CD4-positive, alpha-beta T cell treated with Interleukin-17A for 1 hour (primary cell): ENCODE data around the gene LY6G6D.

Experiments
- DNase-seq: peaks from one replicate; pipeline ENCODE4 v3.0.0-alpha.2; 2020

LY6G6D gene

DNA sequence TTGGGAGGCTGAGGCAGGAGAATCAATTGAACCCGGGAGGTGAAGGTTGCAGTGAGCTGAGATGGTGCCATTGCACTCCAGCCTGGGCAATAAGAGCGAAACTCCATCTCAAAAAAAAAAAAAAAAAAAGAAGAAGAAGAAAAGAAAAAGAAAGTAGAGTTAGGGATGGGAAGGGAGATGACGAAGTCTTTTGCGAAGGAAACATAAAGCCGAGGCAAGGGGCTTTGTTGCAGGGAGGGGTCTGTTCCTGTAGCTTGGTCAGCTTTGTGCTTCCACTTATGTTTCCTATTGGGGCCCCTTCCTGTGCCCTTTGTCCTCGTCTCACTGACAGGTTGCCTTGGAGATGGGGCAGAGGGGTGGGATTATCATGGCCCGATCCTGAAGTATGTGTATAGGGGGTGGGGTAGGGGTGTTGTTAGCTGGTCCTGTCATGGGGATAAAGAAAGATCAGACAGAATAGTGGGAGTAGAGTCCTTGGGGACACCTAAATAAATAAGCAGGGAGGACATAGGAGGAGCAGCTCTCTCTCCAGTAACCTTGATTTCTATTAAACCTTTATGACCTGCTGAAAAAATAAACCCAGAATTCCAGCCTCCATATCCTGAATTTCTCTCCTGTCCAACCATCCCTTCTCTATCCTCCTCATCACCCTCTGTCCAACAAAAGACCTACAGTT is 22.3 kb downstream of the LY6G6D start:
- DNase-seq = peak; percentile 46

GRCh38 chr6:31737991-31738979 is 23.1 kb downstream of the LY6G6D start:
- DNase-seq = peak; percentile 84

DNA sequence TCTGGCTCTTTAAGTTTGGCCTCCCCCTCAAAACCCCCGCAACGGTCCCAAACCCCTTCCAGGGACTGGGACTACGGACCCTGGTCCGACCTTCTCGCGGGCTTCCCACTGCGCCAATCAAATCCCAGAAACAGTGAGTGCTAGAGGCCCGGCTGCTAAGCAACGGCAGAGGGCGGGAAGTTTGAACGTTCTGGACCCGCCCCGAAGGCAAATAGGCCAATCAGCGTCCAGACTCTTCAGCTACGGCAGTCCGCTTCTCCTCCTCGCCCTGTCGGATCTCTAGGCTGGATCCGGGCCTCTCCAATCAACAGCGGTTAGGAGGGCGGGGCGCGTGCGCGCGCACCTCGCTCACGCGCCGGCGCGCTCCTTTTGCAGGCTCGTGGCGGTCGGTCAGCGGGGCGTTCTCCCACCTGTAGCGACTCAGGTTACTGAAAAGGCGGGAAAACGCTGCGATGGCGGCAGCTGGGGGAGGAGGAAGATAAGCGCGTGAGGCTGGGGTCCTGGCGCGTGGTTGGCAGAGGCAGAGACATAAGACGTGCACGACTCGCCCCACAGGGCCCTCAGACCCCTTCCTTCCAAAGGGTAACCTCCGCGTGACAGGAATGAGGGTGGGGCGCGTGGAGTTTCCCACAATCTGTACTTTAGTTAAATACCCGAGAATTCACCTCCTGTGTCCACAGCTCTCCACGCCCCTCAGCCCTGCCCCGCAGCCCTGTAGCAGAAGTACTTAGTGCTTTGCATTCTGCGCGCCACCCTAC is 24.7 kb downstream of the LY6G6D start, which contains the start of gene MSH5:
MSH5 (plus strand) TSS at position 367 of the 758 bp plus-strand sequence. CDS start 462 bp downstream, outside the sequence.
- peak; percentile 97 for DNase-seq

- no peak for DNase-seq
Measured at GRCh38 chr6:31740397-31741223, 25.5 kb downstream of the LY6G6D start.

DNA sequence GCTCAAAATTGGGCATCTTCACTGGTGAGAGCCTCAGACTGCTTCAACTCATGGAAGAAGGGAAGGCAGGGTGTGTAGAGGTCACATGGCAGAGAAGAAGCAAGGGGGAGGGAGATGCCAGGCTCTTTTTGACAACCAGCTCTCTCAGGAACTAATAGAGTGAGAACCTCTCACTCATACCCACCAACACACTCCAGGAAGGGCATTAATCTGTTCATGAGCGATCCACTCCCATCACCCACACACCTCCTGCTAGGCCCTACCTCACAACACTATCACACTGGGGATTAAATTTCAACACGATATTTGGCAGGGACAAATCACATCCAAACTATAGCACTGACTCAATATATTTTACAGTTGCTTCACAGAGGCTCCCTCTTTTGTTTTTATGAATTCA is 26.7 kb downstream of the LY6G6D start:
- no peak for DNase-seq

DNA sequence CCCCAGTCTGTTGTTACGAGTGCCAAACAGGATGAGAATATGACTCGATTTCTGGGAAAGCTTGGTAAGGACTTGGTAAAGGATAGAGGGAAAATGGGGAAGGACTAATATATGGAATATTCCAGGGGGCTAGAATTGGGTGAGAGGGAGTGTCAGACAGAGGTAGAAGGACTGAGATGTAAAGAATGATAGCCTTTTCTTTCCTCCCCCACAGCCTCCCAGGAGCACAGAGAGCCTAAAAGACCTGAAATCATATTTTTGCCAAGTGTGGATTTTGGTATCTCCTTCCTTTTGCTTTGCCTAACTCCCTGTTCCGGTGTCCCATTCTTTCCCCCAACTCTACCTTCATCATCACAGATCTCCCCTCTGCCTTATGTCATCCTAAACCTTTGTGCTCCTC is 27.7 kb downstream of the LY6G6D start:
- no peak for DNase-seq

DNA sequence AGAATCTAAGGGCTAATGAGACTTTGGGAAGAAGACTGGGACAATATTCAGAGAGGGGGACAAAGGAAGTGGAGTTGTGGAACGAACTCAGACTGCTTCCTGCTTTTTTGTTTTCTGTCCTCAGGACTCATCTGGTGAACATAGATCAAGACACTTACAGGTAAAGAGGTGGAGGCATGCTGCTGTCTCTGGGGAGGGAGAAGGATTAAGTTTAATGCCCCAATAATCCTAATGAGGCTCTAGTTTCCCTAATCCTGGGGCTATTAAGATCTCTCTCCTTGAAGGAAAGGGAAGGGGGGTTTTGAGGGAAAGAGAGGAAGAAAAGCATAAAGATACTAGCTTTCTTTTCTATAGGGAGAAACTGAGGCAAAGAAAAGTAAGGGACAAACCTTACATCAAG is 29.3 kb downstream of the LY6G6D start:
- DNase-seq = no peak

- DNase-seq = no peak
Measured at GRCh38 chr6:31749301-31750036, 34.3 kb downstream of the LY6G6D start.

DNA sequence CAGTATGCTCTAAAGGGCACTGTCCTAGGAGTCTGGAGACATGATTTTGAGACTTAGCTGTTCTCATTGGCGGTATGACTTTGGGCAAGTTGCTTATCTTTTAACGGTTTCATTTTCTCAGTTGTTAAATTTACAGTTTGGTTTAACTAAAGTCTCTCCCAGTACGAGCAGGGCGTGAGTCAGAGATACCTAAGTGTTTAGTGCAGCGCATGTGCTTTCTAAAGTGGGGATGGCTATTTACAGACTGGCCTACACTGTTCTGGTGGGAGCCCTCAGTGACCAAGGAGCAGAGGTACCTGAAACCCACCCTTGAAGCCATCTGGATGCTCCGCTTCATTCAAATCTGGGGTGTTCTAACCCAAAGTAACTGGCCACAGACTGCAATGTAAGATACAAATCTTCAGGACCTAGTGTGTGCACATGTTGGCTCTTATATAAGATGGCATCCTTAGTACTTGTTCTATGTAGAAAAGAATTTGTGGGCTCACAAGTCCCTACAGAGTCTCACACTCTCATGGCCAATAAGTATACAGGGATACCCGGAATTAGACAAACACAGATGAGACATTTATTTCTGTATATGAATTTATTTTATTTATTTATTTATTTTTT is 35.4 kb downstream of the LY6G6D start:
- no peak for DNase-seq

DNA sequence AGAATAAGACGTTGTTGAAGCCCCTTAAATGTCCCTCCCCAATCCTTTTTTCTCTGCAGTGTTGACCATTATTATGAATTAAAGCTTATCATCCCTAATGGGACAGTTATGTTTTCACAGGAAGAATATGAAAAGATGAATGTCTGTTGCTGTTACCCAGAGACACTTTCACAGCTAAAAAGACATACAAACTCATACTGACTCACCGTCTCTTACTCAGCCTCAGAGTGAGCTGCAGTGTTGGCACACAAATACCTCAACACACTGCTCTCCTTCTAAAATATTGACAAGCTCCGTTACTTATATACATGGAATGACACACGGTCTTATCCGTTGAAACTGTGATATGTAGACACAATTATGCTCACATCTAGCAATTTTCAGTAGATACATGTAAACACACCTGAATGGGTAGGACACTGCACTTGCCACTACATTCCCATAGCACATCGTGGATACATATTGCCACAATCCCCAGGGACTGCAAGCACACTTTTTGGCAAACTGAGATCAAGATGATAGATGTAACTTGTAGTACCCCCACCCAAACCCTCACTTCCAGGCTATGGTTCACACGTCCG is 37.7 kb downstream of the LY6G6D start:
- no peak for DNase-seq

DNA sequence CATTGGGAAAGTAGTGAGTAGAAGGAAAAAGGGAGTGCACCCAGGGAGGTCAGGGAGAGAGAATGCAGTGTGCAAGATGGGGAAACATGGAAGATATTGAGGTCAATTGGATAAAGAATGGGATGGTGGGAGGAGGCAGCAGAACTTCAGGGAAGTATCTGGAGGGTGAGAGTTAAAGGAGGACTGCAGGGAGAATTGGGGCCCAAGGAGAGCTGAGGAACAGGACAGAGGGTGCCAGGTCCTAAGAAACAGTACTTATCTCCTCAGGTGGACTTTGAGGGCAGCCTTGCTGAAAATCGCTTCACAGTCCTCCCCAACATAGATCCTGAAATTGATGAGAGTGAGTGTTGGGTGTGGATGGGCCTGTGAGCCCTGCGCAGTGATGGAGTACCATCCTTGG is 43.1 kb downstream of the LY6G6D start:
- DNase-seq = no peak

- no peak for DNase-seq
Measured at GRCh38 chr6:31760790-31761189, 45.6 kb downstream of the LY6G6D start.

- DNase-seq = no peak
Measured at GRCh38 chr6:31761343-31761742, 46.2 kb downstream of the LY6G6D start.

DNA sequence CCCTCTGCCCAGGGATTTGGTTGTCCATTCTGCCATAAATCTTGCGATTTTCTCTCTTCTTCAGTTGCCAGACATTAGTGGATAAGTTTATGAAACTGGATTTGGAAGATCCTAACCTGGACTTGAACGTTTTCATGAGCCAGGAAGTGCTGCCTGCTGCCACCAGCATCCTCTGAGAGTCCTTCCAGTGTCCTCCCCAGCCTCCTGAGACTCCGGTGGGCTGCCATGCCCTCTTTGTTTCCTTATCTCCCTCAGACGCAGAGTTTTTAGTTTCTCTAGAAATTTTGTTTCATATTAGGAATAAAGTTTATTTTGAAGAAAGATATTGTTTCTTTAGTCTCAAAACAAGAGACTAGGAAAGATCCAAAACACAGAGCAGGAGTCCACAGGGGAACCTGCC is 47.2 kb downstream of the LY6G6D start, which contains the start of gene SAPCD1:
SAPCD1 (plus strand) TSS at position 301 of the 400 bp plus-strand sequence. CDS start 399 bp downstream, outside the sequence.
- DNase-seq = no peak

DNA sequence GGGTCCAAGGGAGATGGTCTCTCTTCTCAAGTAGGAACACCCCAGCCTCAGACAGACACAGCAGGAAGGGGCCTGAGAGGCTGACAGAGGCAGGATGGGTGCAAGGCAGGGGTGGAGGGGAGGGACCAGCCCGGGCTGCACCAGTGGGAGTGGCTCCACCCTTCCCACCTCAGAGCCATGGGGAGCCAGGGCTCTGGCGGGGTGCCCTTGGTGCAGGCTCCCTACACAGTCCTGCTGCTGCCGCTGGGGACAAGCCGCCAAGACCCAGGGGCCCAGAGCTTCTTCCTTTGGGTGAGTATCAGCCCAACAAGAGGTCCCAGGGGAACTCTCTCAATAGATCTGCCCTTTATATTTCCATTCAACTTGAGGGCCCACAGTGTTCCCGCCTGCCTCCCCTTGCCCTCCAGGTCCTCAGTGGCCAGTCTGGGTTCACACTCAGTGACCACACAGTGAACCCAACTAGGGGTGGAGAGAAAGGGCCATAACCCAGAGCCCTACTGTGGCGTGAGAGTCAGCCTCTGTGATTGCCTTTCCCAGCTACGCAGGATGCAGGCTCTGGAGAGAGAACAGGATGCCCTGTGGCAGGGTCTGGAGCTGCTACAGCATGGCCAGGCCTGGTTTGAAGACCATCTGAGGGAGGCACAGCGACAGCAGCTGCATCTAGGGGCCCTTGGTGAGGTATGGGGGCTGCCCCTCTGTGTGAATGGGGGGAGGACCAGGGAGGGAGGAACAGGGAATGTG is 47.9 kb downstream of the LY6G6D start:
- DNase-seq = no peak

GRCh38 chr6:31763619-31763940 is 48.4 kb downstream of the LY6G6D start:
- no peak for DNase-seq

- no peak for DNase-seq
Measured at GRCh38 chr6:31764198-31764597, 49.0 kb downstream of the LY6G6D start.

GRCh38 chr6:31765559-31765909 is 50.4 kb downstream of the LY6G6D start:
- no peak for DNase-seq

GRCh38 chr6:31765910-31766794 is 51.0 kb downstream of the LY6G6D start:
- DNase-seq = no peak
